Measurements from ENCODE around the gene MDM1.

DNA sequence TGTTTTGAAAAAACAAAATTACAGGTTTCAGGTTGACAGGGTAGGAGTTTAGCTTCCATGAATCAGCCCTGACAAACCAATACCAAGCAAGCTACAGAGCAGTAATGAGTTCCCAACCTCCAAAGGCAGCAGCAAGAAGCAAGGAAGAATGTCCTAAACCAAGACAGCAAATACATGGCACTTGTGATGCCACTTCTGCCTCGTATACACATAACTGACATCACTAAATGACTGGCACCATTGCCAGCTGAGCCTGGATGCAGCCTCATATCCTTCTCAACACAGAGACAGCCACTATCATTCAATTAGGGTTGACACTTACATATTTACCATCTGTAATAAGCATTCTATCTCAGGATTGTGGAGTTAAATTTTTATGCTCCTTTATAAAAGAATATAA is 35.0 kb upstream of the MDM1 start:
- TF ChIP-seq, protein P1, sequence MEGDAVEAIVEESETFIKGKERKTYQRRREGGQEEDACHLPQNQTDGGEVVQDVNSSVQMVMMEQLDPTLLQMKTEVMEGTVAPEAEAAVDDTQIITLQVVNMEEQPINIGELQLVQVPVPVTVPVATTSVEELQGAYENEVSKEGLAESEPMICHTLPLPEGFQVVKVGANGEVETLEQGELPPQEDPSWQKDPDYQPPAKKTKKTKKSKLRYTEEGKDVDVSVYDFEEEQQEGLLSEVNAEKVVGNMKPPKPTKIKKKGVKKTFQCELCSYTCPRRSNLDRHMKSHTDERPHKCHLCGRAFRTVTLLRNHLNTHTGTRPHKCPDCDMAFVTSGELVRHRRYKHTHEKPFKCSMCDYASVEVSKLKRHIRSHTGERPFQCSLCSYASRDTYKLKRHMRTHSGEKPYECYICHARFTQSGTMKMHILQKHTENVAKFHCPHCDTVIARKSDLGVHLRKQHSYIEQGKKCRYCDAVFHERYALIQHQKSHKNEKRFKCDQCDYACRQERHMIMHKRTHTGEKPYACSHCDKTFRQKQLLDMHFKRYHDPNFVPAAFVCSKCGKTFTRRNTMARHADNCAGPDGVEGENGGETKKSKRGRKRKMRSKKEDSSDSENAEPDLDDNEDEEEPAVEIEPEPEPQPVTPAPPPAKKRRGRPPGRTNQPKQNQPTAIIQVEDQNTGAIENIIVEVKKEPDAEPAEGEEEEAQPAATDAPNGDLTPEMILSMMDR (conservative IDR thresholded peaks at IDR 0.05 in 1 of 2, IDR thresholded peaks at IDR 0.05 in 1 of 2; ENCODE audit: extremely low read depth in 1 of 2, insufficient read depth in 1 of 2, low read depth in 1 of 2, low read length in 2 of 2): no peak
- no peak for TF ChIP-seq EZH2 (IDR thresholded peaks at IDR 0.05; ENCODE audit: borderline replicate concordance, low read length)

All from mammary epithelial cell (primary cell).